Upper lobe of left lung (tissue), 4 donors: ENCODE data around the gene CALHM4.

Experiments used
- CTCF ChIP-seq, 6 experiments: fragments of 450-650 bp in 4 of 6; fragments of 200-600 bp in 2 of 6; sonication (generic) in 2 of 6; IDR thresholded peaks; one replicate each; pipeline ENCODE4 v1.5.1; 2016 to 2019; ENCODE audit warnings: antibody characterized with exemption in 6 of 6
- POLR2AphosphoS5 ChIP-seq, 2 donors: sonication (generic); formaldehyde crosslinking; IDR thresholded peaks; one replicate each; pipeline ENCODE4 v1.5.1; 2017; ENCODE audit warnings: antibody characterized with exemption in 2 of 2

GRCh38 chr6:116511424-116512110, 42.0 kb upstream of the CALHM4 start, which contains the start of gene CALHM5:
- TF ChIP-seq POLR2AphosphoS5 (IDR thresholded peaks at IDR 0.05) (peak; percentile 33 to 50), CTCF (IDR thresholded peaks at IDR 0.05) (peak; percentile 60 to 76 (median 73))
